IMR-90 (cell line): Measurements from ENCODE around the gene CLCC1. TPM values are rescaled to one million over a fixed set of nuclear protein-coding genes. Genes with fewer than 3 reads are reported as not detected.

Source experiments
- ATAC-seq: fragments of 200-7000 bp; cut with Tn5 transposase; 2 replicates; pipeline ENCODE4 v1.9.1; 2020; ENCODE audit warnings: low read depth, mild to moderate bottlenecking, moderate library complexity
- BruUV-seq: library from RNA; stranded (reverse); fragments of 400-500 nt; replicated peaks from 2 replicates; lab custom pipeline; 2021; lab: Mats Ljungman, UMichigan
- CTCF ChIA-PET: fragments of 300-600 bp; formaldehyde crosslinking; extraction: SDS; loops from one replicate; lab custom pipeline; 2021; ENCODE audit warnings: antibody characterized with exemption; lab: Yijun Ruan, JAX
- POLR2A ChIA-PET: fragments of 300-600 bp; sonication (Branson Sonifier 250); formaldehyde crosslinking; loops from one replicate; lab custom pipeline; 2022; ENCODE audit warnings: antibody characterized with exemption; ENCODE audit not compliant: unreplicated experiment; lab: Charles Lee
- DNase-seq: peaks from one replicate; pipeline ENCODE4 v3.0.0; 2013
- H2AFZ ChIP-seq: replicated peaks from 2 replicates; pipeline ENCODE3; 2013; ENCODE audit warnings: low read length, mild to moderate bottlenecking; ENCODE audit not compliant: poor library complexity
- H2AK5ac ChIP-seq: 2 replicates; pipeline ENCODE4 v1.6.1; 2013; ENCODE audit warnings: low read depth, low read length, inconsistent platforms
- H2AK9ac ChIP-seq: replicated peaks from 2 replicates; pipeline ENCODE3; 2013; ENCODE audit warnings: mild to moderate bottlenecking, low read depth, low read length, moderate library complexity; ENCODE audit not compliant: poor library complexity
- H2BK120ac ChIP-seq: 2 replicates; pipeline ENCODE4 v1.6.1; 2013; ENCODE audit warnings: low read depth, low read length, inconsistent platforms
- H2BK15ac ChIP-seq: 3 replicates; pipeline ENCODE4 v1.6.1; 2013; ENCODE audit warnings: low read depth, low read length, inconsistent platforms
- H2BK20ac ChIP-seq: 2 replicates; pipeline ENCODE4 v1.6.1; 2013; ENCODE audit warnings: low read depth, mild to moderate bottlenecking, inconsistent platforms, low read length, moderate library complexity
- H2BK5ac ChIP-seq: 2 replicates; pipeline ENCODE4 v1.6.1; 2013; ENCODE audit warnings: mild to moderate bottlenecking, low read depth, low read length, inconsistent platforms; ENCODE audit not compliant: poor library complexity, severe bottlenecking
- H3K14ac ChIP-seq: replicated peaks from 2 replicates; pipeline ENCODE4 v1.6.1; 2013; ENCODE audit warnings: low read depth, low read length, inconsistent platforms
- H3K18ac ChIP-seq: 2 replicates; pipeline ENCODE4 v1.6.1; 2013; ENCODE audit warnings: low read depth, low read length, control low read depth
- H3K23ac ChIP-seq: 2 replicates; pipeline ENCODE4 v1.6.1; 2013; ENCODE audit warnings: low read depth, low read length, inconsistent platforms
- H3K27ac ChIP-seq: 2 replicates; pipeline ENCODE4 v1.5.1; 2013; ENCODE audit warnings: mild to moderate bottlenecking, control low read depth, low read length; ENCODE audit not compliant: insufficient read depth
- H3K27me3 ChIP-seq: 2 replicates; pipeline ENCODE4 v1.6.1; 2013; ENCODE audit warnings: low read length; ENCODE audit not compliant: control insufficient read depth, insufficient read depth
- H3K36me3 ChIP-seq: 2 replicates; pipeline ENCODE4 v1.6.1; 2013; ENCODE audit warnings: low read length, mixed read lengths; ENCODE audit not compliant: control insufficient read depth, insufficient read depth
- H3K4ac ChIP-seq: 2 replicates; pipeline ENCODE4 v1.6.1; 2013; ENCODE audit warnings: low read depth, low read length, inconsistent platforms
- H3K4me1 ChIP-seq: 2 replicates; pipeline ENCODE4 v1.6.1; 2013; ENCODE audit warnings: low read length, mixed read lengths; ENCODE audit not compliant: control insufficient read depth, insufficient read depth
- H3K4me2 ChIP-seq: 2 replicates; pipeline ENCODE4 v1.6.1; 2013; ENCODE audit warnings: low read depth, mild to moderate bottlenecking, control low read depth, low read length, moderate library complexity
- H3K4me3 ChIP-seq: 2 replicates; pipeline ENCODE4 v1.5.1; 2013; ENCODE audit warnings: low read depth, mild to moderate bottlenecking, control low read depth, low read length, moderate library complexity; ENCODE audit not compliant: insufficient read depth
- H3K56ac ChIP-seq: 2 replicates; pipeline ENCODE4 v1.6.1; 2013; ENCODE audit warnings: low read length, inconsistent platforms; ENCODE audit not compliant: insufficient read depth; ENCODE audit errors: extremely low read depth
- H3K79me1 ChIP-seq, 2 experiments: 2 replicates each; pipeline ENCODE4 v1.6.1; 2013; ENCODE audit warnings: low read length in 2 of 2, inconsistent platforms in 1 of 2, low read depth in 1 of 2
- H3K9ac ChIP-seq: 2 replicates; pipeline ENCODE4 v1.6.1; 2013; ENCODE audit warnings: low read depth, low read length, control low read depth
- H3K9me1 ChIP-seq: 2 replicates; pipeline ENCODE4 v1.6.1; 2013; ENCODE audit warnings: low read length, inconsistent platforms; ENCODE audit not compliant: insufficient read depth
- H3K9me3 ChIP-seq: 2 replicates; pipeline ENCODE4 v1.6.1; 2013; ENCODE audit warnings: low read length; ENCODE audit not compliant: control insufficient read depth, insufficient read depth
- H4K20me1 ChIP-seq: 2 replicates; pipeline ENCODE4 v1.6.1; 2013; ENCODE audit warnings: low read length, inconsistent platforms; ENCODE audit not compliant: insufficient read depth
- H4K5ac ChIP-seq: 2 replicates; pipeline ENCODE4 v1.6.1; 2013; ENCODE audit warnings: mild to moderate bottlenecking, low read depth, low read length, control low read depth
- H4K8ac ChIP-seq, 2 experiments: 2 replicates each; pipeline ENCODE4 v1.6.1; 2013; ENCODE audit warnings: low read depth in 2 of 2, low read length in 2 of 2, control low read depth in 1 of 2, inconsistent platforms in 1 of 2
- H4K91ac ChIP-seq: 2 replicates; pipeline ENCODE4 v1.6.1; 2013; ENCODE audit warnings: low read depth, low read length, inconsistent platforms; ENCODE audit not compliant: insufficient read depth
- BHLHE40 ChIP-seq: fragments of 150-350 bp; IDR thresholded peaks from 2 replicates; pipeline ENCODE4 v1.6.1; 2016; ENCODE audit warnings: mild to moderate bottlenecking, low read depth, low read length
- CHD1 ChIP-seq: IDR thresholded peaks from 2 replicates; pipeline ENCODE4 v1.6.1; 2012; ENCODE audit warnings: low read depth, low read length, improper control_type of control experiment
- FOS ChIP-seq: fragments of 150-350 bp; IDR thresholded peaks from 2 replicates; pipeline ENCODE4 v1.6.1; 2016; ENCODE audit warnings: low read depth, low read length
- NFE2L2 ChIP-seq: fragments of 150-350 bp; IDR thresholded peaks from 2 replicates; pipeline ENCODE4 v1.6.1; 2016; ENCODE audit warnings: low read depth, mild to moderate bottlenecking, low read length
- POLR2A ChIP-seq: IDR thresholded peaks from 2 replicates; pipeline ENCODE4 v1.6.1; 2012; ENCODE audit warnings: mild to moderate bottlenecking, low read depth, low read length
- RCOR1 ChIP-seq: IDR thresholded peaks from 2 replicates; pipeline ENCODE4 v1.6.1; 2012; ENCODE audit warnings: mild to moderate bottlenecking, low read length, improper control_type of control experiment; ENCODE audit not compliant: insufficient replicate concordance
- USF2 ChIP-seq: fragments of 150-350 bp; IDR thresholded peaks from 2 replicates; pipeline ENCODE4 v1.6.1; 2017; ENCODE audit warnings: mild to moderate bottlenecking, antibody characterized with exemption, low read length, low read depth
- WGBS, 2 experiments: methylation state at CpG; one replicate each; pipeline versions ENCODE4 v1.1.5 to v1.1.7; 2013; ENCODE audit warnings: missing lambda C conversion rate in 2 of 2; ENCODE audit not compliant: insufficient read length in 1 of 2; ENCODE audit errors: extremely low coverage in 2 of 2; 5-methylcytosine and 5-hydroxymethylcytosine counted together
- dilution Hi-C: fragments of 300-500 bp; cut with HindIII; formaldehyde crosslinking; loops from one replicate; pipeline ENCODE4 v1.14.3; 2018; ENCODE audit warnings: low sequenced_read_pairs; ENCODE audit not compliant: unreplicated experiment
- in situ Hi-C: fragments of 300-500 bp; cut with MboI; formaldehyde crosslinking; loops from 3 replicates; pipeline ENCODE4 v1.14.3; 2019; ENCODE audit warnings: low sequenced_read_pairs, inconsistent platforms, mixed read lengths
- intact Hi-C: fragments of 100-400 bp; cut with micrococcal nuclease; formaldehyde crosslinking; loops from 2 replicates; pipeline ENCODE4 v1.10.0; 2022
- polyA plus RNA-seq, 3 experiments: library from polyadenylated mRNA; depleted of rRNA; stranded (reverse); fragments of >200 nt; gene quantifications; 2 replicates each; pipeline ENCODE4 v1.2.3, GENCODE V29; 2012; ENCODE audit warnings: low replicate concordance in 1 of 3
- total RNA-seq: library from RNA; depleted of rRNA; stranded (reverse); fragments of >200 nt; gene quantifications from 2 replicates; pipeline ENCODE4 v1.2.3, GENCODE V29; 2012

CLCC1 gene
- total and polyA plus RNA-seq, 2 of the 4 experiments (the other 2 are of a cell fraction): 19.3 to 29.6 TPM

- Histone ChIP-seq H4K20me1 (peaks cover 9% of the 10 kb centered on the region; the same call in 1 of the 2 replicates), H2BK120ac (no peak overlapping the region), H3K14ac (no peak overlapping the region), H3K36me3 (peaks cover 7% of the 10 kb centered on the region), H2BK20ac (no peak overlapping the region), H3K4ac (no peak overlapping the region), H4K91ac (no peak overlapping the region), H3K18ac (no peak overlapping the region), H2AK5ac (no peak overlapping the region), H3K56ac (no peak overlapping the region), H4K8ac (no peak overlapping the region), H4K5ac (no peak overlapping the region), H3K9me3 (no peaks in the 10 kb centered on the region), H3K27ac (no peak overlapping the region), H3K27me3 (no peaks in the 10 kb centered on the region), H3K79me1 (peaks cover 28 to 63% of the 10 kb centered on the region in 2 experiments), H3K23ac (no peak overlapping the region), H3K9me1 (peaks cover 10% of the 10 kb centered on the region; the same call in 1 of the 2 replicates), H2BK15ac (no peak overlapping the region), H2BK5ac (no peak overlapping the region), H3K9ac (no peak overlapping the region), H3K4me2 (no peak overlapping the region), H2AFZ (no peak overlapping the region), H2AK9ac (no peak overlapping the region), H3K4me1 (peaks cover 4% of the 10 kb centered on the region), H3K4me3 (no peak overlapping the region)
- in situ Hi-C loops (no loop called here), intact Hi-C loops (no loop called here), dilution Hi-C loops (no loop called here)
- DNase-seq: no peak
- CTCF ChIA-PET: interaction anchor here (0.6 to 0.7 kb wide), 2 partner anchors 78 to 547 kb away, joined by 3 read pairs; no protein-coding TSS in a partner anchor
- ATAC-seq: no peak
- POLR2A ChIA-PET: no interaction called here
- BruUV-seq: no TSS peak
- WGBS, 2 experiments: no CpG with 5 or more reads among the region's 3 CpGs
- no peak for TF ChIP-seq RCOR1
- no peak for TF ChIP-seq USF2
- no peak for TF ChIP-seq NFE2L2
- no peak for TF ChIP-seq CHD1
- no peak for TF ChIP-seq FOS
- TF ChIP-seq BHLHE40: no peak
- no peak for TF ChIP-seq POLR2A
Measured at GRCh38 chr1:108951242-108951641, 12.0 kb downstream of the CLCC1 start.
